Stimulated activated CD4-positive, alpha-beta T cell treated with anti-CD3 and anti-CD28 coated beads, Interleukin-1b, Interleukin-23, amount 100 ng/mL, for 4 hours (primary cell): Measurements from ENCODE around the gene ANKRD17.

ENCODE experiments used
- DNase-seq, 2 donors: peaks; one replicate each; pipeline ENCODE4 v3.0.0-alpha.2; 2020; ENCODE audit warnings: low read depth in 2 of 2

Gene ANKRD17

GRCh38 chr4:73109493-73109892 lies 149.1 kb downstream of the ANKRD17 start:
- DNase-seq = no peak

DNA sequence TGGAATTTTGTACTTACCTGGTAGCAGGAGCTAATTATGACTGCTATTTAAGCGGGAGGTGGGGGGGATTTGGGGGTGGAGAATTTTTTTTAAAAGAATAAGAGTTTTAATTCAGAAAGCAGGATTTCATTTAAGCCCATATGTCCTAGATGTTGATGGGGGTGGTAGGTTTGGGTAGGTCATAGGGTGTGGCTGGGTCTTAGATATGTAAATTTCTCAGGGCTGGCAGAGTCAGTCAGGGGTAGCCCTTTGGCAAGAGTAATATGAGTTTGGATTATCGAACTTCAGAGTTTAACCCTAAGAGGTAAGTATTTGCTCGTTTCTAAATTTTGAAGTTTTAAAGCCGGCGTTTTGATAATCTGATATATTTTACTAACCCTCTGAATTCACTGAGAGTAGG lies 153.9 kb downstream of the ANKRD17 start:
- no peak for DNase-seq

GRCh38 chr4:73103799-73104503 lies 154.6 kb downstream of the ANKRD17 start:
- DNase-seq = no peak

- DNase-seq = no peak
Measured at GRCh38 chr4:73099143-73099542, 159.5 kb downstream of the ANKRD17 start.

DNA sequence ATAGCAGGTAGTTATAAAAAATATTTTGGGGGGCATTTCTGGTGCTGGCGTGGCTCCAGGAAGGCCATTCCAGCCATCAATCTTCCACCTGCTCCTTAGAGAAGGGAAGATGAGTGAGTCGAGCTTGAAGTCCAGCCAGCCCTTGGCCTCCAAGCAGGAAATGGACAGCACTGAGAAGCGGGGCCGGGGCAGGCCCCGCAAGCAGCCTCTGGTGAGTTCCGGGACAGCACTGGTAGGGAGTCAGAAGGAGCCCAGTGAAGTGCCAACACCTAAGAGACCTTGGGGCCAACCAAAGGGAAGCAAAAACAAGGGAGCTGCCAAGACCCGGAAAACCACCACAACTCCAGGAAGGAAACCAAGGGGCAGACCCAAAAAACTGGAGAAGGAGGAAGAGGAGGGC lies 159.9 kb downstream of the ANKRD17 start:
- no peak for DNase-seq

DNA sequence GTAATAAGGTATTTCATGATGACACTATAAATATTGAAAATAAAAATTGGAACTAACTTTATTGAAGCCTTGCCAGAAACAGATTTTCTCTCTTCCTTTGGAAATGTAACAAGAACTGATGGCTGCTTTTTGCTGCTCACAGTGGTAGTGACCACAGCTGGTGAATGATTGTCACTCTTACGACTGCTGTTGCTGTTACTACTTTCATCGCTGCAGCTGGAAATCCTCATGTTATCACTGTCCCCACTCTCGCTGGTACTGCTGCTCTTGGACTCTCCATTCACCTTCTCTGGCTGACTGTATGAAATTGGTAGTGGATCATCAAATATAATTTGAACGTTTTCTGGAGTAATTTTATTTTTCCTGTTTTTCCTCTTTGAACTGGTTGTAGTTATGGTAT lies 160.6 kb downstream of the ANKRD17 start:
- no peak for DNase-seq

DNA sequence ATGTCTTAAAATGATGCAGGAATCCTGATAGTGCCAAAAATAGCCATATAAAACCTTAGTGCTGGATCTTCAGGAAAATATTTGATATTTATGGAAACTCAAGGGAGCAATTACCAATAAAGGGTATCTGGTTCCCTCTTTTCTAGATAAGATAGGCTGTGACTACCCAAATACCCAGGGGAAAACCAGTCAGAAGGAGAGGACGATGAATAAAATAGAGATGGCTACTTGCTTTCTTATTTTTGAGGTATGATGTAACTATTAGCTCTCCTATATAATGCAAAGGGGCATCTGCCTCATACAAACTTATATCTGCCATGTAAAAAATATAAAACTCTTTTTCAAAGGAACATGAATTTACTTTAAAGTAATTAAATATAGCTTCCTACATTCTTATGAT lies 165.7 kb downstream of the ANKRD17 start:
- DNase-seq = no peak

- DNase-seq = no peak
Measured at GRCh38 chr4:73090738-73091137, 167.9 kb downstream of the ANKRD17 start.

DNA sequence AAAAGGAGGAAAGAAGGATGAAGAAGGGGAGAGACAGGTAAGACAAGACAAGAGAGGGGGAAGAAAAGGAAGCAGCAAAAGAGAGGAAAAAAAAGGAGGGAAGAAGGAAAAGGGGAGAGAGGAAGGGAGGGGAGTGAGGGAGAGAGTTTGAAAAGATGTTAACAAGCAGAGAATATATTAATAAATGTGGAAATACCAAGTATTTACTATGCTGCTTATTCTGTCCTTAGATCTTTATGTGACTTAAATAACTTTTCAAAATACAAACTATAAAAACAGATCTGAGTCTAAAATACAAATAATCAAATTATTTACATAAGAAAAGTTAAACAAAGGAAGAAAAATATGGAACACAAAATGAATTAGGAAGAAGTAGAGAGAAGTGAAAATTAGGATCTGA lies 170.7 kb downstream of the ANKRD17 start:
- DNase-seq = no peak

GRCh38 chr4:73086095-73086868 lies 172.3 kb downstream of the ANKRD17 start:
- DNase-seq = no peak

DNA sequence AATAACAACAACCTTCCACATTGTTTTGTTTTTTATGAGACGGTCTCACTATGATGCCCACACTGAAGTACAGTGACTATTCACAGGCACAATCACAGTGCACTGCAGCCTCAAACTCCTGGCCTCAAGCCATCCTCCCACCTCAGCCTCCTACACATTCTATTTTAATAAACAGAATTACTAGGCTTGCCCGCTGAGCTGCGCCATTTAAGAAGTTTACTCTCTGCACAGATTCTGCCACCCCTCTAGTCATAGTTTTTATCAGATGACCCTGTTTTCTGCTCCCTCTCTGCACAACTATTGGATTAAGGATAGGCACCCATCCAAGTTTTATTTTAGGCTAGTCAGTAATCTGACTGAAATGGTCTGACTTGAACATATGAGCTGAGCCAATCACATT lies 177.8 kb downstream of the ANKRD17 start:
- no peak for DNase-seq

GRCh38 chr4:73075832-73076231 lies 182.8 kb downstream of the ANKRD17 start:
- no peak for DNase-seq

GRCh38 chr4:73070074-73070390 lies 188.6 kb downstream of the ANKRD17 start:
- DNase-seq = no peak

DNA sequence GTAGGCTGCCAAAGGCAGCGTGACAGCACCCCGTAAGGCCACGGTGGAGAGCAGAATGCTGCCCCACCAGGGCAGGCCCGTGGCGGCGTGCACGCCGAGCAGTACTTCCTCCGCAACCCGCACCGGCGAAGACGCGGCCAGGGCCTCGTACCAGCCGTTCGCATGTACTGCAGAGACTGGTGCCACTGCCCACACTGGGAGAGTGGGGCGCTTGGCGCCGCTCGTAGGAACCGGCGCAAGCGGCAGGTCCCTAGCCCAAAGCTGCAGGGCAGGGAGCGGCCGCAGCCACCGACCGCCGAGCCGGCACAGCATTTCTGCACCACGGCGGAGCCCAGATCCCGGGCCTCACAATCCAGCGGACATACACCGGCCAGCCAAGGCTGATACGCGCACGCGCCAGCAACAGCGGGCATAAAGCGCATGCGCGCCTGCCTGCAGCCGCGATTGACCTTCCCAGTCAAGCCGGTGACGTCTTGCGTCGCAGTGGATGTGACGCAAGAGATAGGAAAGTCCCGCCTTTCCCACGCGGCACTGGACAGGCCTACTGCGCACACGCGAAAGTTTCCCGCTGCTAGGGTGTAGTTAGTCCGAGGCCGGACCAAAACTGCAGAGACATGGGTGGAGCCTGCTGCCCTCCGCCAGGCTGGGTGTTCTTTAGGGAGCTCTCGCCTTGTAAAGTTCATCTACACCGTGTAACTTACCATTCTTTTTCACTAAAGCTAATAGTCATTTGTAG lies 189.1 kb downstream of the ANKRD17 start, which contains the start of gene COX18:
Gene COX18 (minus strand): TSS at position 379 of the 736 bp plus-strand sequence. CDS start 67 bp downstream, at position 312.
- DNase-seq = peak; percentile 87 to 89

DNA sequence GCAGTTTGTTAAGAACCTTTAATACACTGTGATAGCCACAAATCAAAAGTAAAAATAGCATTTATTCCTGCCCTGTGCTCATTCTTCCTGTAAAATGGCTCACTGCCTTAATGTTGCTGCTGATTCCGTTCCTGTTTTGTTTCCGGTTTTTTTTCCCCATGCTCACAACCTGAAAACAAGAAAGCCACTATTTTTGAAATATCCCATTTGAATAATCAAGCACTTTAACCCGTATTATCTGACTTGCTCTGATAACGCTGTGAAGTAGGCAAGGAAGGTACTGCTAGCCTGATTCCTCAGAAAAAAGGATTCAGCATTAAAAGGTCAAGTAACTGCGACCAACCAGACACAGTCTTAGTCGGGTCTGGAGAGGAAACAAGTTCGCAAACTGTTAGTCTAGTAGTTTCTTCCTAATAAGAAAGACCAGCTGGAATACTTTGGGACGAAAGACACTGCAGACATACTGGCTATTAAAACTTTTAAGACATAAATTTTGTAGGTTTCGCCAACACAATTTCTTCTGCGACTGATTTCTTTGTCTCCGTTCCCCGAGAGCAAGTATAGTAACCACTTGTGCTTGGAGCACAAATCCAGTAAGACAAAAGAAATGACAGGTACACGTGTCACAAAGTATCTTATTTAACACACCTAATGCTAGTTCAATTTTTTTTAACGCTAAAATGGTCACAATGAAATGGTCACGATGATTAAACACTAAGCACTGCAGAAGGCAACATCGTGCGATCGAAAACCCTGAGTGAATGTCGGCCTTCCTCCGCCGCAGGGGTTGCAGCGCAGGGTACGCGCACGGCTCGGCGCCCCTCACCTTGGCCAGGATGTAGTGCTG lies 189.9 kb downstream of the ANKRD17 start:
- no peak for DNase-seq

DNA sequence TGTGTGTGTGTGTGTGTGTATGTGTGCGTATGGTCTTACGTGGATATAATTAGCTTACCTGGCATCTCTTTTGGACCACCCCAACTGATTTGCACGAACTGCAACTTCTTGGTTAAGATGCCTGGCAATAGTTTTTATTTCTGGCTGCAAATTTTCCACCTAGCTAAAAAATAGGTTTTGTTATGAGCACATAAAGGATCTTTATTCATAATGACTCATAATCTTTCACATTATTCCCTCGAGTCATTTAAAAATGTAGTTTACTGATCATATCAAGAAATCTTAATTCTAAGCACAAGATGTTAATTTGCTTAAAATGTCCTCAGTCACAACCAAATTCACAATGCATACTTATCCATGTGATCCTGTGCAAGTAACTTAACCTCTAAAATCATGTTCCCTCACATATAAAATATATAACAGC lies 190.6 kb downstream of the ANKRD17 start:
- peak in 1 of 2 donors; percentile 17 for DNase-seq

DNA sequence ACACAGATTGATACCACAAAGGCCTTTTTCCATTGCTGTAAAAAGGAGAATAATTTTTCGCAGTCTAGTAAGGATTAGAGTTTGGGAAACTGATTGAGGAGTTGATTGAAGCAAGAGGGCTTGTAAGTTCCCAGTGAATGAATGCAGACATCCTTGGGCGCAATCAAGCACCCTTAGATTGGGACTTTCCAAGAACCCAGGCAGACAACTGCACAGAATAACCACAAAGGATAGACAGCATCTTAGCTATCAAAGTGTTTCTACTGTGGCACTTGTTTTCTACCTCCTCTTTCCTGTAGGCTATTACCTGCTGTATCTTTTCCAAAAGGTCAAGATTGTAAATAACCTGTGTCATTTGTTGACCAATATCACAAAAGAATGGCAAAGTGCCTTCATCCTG lies 191.7 kb downstream of the ANKRD17 start:
- DNase-seq = no peak

GRCh38 chr4:73066445-73066844 lies 192.2 kb downstream of the ANKRD17 start:
- DNase-seq = no peak

DNA sequence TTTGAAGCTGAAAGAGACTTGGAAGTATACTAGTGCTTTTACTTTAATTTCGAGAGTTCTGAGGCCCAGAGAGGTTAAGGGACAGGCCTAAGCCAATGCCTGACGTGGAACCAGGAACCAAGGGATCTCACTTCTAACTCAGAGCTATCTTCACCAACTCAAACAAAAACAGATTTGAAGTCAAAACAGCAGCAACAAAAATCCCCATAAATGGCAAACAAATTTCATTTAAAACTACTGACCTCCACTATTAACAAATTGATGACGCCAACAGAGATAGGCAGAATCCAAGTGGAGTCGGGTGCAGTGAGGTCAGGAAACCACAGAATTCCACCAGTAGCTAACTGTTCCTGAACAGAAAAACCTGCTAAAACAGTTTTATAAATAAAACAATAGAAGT lies 194.1 kb downstream of the ANKRD17 start:
- DNase-seq = no peak

GRCh38 chr4:73055241-73055897 lies 203.2 kb downstream of the ANKRD17 start:
- no peak for DNase-seq

DNA sequence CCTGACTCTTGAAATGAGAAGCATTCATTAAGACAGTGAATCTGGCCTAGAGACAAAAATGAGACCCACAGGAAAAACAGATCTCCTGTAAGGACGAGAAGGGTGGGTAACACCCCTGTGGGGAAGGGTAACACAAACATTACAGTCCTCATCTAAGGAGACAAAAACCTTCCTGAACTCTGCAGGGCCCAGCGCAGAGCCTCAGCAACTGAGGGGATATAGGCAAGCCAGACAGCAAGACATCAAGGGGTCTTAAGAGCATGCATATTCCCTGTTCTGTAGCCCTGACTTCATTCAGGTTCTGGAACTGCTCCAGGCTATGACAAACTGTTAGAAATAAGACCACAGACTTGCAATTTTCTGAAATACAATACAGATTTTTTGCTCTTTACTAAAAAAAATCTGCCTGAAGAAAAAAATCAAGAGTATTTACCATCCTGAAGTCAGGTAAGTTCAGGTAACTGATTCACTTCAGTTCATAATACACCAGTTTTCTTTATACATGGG lies 204.6 kb downstream of the ANKRD17 start:
- DNase-seq = no peak
